ENCODE data around the gene BIN1.

The BIN1 gene, protein sequence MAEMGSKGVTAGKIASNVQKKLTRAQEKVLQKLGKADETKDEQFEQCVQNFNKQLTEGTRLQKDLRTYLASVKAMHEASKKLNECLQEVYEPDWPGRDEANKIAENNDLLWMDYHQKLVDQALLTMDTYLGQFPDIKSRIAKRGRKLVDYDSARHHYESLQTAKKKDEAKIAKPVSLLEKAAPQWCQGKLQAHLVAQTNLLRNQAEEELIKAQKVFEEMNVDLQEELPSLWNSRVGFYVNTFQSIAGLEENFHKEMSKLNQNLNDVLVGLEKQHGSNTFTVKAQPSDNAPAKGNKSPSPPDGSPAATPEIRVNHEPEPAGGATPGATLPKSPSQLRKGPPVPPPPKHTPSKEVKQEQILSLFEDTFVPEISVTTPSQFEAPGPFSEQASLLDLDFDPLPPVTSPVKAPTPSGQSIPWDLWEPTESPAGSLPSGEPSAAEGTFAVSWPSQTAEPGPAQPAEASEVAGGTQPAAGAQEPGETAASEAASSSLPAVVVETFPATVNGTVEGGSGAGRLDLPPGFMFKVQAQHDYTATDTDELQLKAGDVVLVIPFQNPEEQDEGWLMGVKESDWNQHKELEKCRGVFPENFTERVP

DNA sequence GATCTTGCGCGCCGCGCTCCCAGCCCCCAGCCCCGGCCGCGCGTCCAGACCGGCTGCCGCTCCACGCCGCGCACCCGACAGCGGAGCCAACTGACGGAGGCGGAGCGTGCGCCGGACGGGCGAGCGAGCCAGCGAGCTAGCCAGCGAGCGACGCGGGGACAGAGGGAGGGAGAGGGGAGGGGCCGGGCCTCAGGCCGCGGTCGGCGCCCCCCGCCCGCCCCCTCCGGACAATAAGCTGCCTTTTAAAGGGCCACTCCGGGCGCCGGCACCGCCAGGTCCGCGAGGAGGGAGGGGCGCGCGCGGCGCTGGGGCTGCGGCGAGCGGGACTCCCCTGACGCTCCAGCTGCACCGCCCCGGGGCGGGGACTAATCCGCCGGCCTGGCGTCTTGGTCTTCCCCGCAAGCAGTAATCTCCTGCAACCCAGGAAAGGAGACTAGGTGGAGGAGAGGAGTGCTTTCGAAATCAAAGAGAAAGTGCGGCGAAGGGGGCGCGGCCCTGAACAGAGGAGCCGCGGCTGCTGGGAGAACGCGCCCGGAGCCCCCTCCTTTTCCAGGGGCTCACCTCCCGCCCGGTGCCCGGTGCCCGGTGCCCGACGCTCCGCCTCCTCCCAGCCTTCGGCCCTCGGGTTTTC lies at the start of gene BIN1:
Gene BIN1, minus strand, starts transcription at position 164 of the 631 bp plus-strand sequence. CDS start 211 bp downstream, outside the sequence.
- DNase-seq = peak; percentile 87

DNA sequence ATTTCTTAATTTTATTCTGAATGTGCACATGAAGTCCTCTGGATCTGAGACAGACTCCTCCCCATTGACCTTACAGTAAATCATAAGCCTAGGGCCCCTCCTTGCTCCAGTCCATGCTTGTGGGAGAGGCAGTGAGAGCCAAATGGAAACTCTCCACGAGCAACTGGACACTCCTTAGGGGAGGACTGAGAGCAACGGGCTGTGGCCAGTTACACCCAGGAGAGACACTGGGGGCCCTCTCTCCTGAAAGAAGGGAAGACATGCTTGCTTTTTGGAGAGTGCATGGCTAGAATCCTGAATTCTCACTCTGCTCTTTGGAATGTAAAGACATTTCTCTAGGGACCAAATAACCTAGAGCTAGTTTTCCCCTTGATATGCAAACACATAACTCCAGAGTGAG lies 49.0 kb upstream of the BIN1 start:
- peak; percentile 81 for DNase-seq

DNA sequence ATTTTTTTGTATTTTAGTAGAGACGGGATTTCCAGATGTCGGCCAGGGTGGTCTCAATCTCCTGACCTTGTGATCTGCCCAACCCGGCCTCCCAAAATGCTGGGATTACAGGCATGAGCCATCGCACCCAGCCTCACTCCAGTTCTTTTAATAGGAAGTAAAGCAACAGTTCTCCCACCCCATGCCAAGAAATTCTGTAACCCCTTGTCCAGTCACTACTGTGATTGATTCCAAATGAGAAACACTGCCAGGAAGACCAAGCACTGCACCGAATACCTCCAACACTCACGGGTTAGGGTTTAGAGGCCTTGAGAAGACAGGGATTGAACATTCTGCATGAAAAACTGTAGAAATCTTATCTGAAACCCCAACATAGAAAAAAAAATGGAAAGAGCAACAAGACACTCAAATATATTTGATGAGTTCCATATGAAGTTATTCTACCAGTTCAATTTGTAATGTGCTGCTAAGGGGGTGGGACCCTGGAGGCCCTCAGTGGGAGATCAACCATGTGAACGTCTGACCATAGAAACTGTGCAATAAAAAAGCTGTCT lies 48.2 kb upstream of the BIN1 start:
- peak; percentile 95 for DNase-seq

DNA sequence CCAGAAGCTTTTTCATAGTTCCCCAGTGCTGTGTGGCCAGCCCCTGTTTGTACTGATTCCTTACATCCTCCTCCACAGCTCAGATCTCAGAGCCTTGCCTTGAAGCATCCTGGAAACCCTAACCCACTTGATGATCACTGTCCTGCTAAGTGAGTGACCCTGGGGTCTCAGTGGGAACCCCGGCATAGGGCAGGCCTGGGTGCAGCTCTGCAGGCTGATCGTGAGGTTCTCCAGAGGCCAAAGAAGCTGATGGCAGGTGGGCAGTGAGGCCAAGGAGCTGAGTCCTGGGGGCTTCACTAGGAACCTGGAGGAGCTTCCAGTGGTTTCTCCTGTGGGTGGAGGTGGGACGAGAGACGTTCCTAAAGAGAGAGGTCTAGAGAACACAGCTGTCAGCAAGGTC lies 47.4 kb upstream of the BIN1 start:
- no peak for DNase-seq

DNA sequence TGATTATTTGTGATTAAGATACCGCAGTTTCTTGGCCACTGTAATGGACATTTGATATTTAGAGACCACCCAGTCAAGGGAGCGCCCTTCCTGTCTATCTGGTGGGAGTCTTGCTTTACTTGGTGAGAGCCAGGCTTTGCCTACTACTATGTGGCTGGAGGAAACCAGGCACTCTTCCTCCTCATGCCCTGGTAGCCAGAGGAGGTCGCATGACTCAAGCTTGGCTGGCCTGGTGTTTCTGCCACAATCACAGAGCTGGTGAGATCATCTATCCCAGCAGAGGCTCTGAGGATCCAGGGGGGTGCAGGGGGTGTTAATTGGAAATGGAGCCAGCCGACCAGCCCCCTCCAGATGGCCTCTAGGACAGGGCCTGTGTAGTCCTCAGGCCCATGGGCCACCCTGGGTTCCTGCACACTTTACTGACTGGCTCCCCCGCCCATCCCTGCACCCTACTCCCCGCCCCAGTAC lies 46.8 kb upstream of the BIN1 start:
- peak; percentile 87 for DNase-seq

DNA sequence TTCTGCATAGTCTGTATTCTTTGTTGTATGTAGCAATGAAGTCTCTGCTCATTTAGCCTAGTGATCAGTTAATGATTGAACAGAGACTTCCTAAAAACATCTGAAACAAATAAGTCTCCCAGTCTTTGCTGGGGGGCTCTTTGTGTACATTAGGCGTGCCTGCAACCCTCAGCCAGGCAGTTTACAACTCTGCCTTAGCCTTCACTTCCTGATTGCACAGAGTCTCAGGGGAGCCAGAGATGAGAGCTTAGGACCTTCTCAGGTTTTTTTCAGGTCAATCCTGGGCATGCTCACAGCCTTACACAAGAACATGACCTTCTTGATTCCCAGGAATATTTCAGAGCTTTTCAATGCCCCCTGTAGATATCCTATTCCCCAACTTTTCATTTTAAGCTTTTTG lies 44.0 kb upstream of the BIN1 start:
- no peak for DNase-seq

DNA sequence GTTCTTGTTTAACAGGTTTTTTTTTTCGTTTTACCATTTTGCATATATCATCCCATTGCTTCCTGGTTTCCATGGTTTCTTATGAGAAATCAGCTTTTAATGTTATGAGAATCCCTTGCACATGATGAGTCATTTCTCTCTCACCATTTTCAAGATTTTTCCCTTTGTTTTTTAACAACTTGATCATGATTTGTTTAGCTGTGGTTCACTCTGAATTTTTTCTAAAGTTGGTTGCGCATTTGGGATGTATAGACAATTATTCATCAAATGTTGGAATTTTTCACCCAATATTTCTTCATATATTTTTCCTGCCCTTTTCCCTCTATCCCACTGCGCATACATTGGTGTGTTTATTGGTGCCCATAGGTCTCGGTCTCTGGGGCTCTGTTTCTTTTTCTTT lies 42.4 kb upstream of the BIN1 start:
- DNase-seq = peak; percentile 98

DNA sequence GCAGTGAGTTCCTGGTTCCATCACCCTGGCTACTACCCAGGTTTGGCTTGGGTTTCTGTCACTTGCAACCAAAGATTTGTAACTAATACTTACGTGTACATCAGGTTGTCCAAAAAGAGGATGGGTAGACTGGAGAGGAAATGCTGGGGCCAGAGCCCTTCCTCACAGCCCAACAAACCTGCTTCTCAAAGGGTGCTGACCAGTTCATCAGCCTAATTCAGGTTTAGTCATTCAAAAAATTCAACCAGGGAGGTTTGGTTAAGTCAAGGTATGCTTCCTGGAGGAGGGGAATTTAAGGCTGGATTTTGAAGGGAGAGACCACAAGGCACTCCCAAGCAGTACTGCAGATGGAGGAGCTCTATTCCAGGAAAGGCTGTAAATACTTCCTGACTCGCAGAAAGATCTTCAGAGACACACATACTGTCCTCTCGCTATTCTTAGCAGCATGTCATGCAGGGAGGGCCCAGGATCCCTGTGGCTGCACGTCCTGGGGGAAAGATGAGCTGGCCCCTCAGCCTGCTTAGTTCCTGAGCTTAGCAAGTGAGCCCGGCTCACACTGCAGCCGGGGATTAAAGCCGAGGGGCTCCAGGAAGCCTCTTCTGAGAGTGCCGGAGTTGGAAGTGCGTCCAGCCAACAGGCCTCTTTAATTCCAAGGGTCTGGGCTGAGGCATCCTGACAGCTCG lies 40.0 kb upstream of the BIN1 start:
- DNase-seq = peak; percentile 75

DNA sequence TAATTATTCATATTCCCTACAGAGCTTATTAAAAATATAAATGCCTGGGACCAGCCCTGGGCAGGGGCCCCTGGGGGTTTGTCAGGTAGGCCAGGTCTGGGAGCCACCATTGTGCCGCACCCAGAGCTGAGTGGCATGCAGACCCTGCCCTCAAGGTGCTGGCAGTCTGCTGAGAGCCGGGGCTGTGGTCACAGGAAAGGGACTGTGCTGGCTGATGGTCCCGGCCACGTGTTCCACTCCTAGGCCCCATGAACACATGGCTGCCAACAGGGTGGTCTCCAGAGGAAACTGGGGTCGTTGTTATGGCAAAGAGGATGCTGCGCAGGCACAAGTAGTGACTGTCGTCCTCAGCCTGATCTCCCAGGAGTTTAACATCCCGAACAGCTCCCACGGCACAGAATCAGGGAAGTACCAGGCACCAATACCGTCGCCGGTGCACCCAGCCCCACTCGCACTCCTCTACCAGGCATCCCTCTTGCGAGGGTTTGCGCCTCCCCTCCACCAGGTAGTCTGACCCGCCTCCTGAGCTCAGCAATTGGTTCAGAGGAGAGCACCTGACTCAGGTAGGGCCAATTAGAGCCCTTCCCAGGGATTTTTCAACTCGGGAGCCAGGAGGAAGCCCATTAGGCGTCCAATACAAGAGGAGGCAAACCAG lies 39.2 kb upstream of the BIN1 start:
- no peak for DNase-seq

DNA sequence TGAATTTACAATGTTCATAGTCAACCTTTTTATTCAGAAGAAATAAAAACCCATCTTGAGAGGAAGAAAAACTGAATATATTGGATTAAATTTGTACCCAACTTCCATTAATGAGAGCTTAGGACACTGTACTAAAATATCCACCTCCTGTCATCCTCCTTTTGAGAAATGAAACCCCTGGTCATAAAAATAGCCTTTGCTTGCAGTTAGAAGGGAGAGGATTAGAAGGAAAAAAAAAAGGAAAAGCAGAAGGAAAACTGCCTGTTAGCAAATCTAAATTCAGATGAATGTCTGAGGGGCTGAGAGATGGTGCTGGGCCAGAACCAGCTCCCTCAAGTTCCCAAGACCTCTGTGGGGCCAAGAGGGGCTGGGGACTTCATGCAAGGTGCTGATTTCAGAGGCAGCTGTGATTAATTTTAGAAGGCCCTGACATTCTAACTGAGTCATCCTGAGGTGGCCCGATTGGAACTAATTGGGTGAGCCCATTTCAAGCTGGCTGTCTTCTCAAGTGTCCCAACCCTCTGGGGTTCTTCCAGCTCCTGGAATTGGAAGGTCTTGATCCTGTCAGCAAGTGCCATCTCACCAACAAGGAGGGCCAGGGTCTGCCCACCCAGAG lies 38.4 kb upstream of the BIN1 start:
- DNase-seq = peak; percentile 68

DNA sequence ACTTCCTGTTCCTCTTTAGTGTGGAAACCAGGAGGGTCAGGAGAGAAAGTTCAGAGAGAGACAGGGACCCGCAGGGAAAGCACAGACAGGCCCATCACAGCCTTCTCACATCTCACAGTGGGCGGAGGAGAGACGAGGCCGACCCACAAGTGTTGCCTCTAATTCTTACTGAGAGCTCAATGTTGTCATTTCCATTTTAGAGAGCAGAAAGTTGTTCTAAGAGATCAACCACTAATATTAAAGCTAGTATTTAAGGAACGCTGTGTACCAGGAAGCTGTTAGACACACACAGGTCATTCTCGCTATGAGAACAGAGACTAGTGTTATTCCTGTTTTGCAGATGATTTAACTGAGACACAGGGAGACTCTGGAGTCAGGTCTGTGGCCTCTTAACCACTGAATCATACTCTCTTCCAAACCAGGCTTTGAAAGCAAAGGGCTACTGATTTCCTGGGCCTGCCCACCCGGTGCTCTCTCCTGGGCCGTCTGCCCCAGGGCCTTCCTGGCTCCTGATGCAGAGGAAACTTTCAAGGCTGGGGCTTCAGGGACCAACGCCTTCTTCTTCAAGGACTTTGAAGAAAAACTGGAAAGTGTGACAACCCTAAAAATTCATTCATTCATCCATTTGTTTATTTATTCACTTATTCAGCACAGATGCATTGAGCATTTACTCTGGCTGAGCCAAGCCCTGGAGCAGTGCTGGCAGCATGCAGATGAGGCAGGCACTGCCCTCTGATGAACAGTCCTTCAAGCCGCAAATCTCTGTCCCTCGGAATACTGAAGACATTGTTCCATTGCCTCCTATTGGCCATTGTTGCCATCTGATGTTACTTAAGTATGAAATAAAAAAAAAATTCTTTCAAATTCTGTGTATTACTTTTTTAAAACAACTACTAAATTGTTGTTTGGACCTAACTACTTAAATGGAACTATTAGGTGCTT lies 37.2 kb upstream of the BIN1 start:
- DNase-seq = no peak

DNA sequence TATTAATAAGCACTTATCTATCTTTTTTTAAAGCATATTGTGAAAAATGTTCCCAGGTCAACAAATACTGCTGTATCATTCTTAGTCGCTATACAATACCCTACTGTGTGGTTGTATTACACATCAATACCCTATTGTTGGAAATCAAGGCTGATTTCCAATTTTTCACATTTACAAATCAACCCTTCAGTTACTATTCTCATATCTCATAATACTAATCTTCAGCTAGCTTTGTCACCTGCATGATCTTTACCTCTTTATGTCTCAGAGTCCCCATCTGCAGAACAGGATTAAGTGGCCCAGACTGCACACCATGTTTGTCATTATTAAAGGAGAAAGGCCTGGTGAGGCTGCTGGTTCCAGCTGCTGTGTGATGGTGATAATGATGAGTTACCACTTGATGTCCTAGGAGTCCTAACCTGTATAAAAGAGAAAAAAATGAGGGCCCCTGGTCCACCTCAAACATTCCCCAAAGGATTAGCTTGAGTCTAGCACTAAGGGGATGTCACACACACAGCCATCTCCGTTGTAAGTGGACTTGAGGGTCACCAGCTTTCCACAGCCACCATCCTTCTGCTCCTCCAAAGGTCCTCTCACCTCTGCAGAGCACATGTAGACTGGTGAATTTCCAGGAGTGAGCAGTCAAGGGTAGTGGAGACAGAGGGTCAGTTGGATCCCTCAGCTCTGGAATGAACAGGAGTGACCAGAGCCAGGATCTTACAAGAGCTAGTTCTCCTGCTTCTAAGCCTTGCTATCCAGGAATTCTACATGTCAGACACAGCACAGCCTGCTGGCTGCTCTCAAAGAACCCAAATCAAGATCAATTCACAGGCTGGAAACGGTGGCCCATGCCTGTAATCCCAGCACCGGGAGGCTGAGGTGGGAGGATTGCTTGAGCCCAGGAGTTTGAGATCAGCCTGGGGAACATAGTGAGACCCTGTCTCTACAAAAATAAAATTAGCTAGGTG lies 36.0 kb upstream of the BIN1 start:
- no peak for DNase-seq

DNA sequence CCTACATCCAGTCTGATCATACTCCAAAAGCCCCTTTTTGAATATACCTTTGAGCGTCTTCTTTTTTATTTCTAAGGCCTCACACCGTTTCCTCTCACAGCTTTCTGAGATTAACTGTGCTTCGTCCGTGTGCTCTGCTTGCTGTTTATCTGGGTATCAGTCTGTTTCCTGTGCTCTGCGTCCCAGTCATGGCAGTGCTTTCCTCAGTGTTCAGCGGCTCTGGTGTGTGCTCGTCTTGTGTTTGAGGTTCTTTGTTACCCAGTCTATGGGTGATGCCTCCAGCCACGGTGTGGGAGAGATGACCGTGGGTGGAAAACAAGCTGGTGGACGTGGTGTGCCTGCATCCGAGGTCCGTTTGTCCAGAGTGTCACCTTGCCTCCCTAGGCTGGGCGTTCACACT lies 33.6 kb upstream of the BIN1 start:
- no peak for DNase-seq

DNA sequence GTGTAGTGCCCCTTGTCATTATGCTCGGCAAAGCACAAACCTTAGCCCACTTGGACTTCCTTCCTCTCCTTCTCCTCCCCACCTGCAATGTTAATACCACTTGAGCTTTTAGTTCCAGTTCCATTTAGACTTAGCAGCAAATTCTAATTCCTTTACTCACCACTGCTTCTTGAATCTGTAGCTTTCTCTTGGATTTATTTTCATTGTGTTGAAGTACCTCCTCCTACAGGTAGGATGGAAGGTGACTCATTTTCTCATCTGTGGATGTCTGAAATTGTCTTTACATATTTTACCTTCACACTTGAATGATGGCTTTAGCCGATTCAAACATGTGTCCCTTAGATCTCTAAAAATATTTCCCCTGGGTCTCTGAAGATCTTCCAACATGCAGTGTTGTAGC lies 32.8 kb upstream of the BIN1 start:
- no peak for DNase-seq

DNA sequence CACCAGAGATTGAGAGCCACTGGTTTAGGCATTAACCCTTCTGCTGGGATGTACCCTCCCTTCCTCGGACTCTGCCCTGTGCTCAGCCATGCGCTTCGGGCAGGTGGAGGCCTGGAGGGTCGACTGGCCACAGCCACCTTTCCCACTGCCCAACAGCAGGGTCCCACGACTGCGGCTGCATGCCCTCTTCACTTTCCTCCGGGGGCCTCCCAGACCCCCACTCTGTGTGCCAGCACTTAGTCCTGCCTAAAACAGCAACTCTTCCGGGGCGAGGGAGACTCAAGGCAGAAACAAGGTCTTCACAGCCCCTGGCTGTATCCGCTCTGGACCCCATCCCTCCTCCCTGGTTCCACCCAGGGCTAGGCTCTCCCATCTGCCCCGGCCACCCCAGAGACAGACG lies 31.3 kb upstream of the BIN1 start:
- DNase-seq = no peak

DNA sequence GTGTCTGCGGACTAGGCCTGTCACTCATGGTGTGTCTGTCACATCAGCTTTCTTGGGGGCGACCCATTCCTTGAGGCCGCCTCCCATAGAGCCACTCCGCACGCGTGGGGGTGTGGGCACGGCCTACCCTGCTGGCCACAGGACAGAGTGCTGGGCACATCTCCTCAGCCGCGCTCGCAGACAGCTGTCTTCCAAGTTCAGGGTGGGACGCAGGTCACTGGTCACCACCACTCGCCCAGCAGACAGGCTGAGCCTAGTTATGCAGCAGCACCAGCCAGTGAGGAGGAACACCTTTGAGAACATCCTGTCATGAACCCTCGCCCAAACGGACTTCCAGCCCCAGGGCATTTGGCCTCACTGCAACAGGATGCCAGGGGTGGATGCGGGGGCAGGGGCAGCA lies 30.8 kb upstream of the BIN1 start:
- no peak for DNase-seq

DNA sequence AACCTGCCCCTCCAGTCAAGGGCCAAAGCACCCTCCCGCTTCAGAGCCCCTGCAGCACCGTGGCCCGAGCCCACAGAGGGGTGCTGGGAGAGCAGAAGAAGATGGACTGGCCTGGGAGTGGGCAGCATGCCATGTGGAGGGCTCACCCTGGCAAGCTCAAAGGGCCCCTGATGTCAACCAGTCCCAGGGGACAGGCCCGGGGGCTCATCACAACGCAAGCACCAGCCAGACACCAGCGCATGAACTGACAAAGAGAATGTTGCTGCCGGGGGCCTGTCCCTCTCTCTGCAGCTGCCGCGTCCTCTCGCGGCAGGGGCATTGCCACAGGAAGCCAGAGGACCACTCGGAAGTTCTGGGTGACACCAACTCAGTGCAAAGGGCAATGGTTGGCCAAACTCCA lies 30.3 kb upstream of the BIN1 start:
- DNase-seq = no peak

DNA sequence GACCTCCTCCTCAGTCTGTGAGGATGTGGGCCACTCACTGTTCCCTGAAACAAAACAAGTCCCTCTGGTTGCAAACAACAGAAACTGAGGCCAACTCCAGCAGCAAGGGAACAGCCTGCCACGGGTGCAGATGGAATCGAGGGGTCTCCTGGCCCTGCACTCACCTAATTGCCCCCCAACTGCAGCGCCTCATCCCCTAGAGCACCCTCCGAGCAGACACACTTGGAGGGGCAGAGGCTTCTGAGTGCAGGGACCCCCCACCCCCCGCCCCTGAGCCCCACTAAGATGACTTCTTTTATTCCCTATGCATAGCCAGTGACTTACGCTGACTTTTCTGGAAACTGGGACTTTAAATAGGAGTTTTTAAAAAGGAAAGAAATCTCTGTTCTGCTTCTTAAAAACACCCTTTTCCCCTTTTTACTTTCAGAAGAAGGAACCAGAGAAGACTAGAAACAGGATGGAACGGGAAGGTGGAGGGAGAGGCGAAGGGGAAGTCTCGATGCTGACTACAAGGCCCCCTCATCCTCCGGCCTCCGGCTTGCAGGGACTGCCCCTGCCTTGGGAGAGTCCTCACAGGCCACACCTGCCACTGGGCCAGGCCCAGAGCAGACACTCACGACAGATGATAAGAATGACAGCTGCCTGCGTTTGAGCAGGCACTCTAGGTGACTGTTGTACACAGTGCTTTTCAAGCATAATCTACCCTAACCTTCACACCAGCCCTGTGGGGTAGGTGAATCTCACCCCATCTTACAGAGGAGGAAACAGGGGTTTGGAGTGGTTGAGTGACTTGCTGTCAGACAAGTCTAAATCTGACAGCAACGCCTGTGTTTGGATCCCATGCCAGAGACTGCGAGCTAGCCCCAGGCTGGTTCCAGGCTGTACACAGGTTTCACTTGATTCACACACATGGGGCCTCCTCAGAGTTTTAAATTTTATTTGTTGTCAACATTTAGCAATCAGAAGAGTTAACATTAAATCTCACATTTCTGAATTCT lies 28.2 kb upstream of the BIN1 start:
- DNase-seq = no peak
